WTC11 (cell line): ENCODE results near the gene ITCH. TPM values are rescaled to one million over a fixed set of nuclear protein-coding genes. Genes with fewer than 3 reads are reported as not detected.

Experiments
- ATAC-seq: fragments of 200-7000 bp; cut with Tn5 transposase; 2 replicates; pipeline ENCODE4 v1.10.0; 2021; ENCODE audit warnings: mild to moderate bottlenecking, moderate library complexity
- CTCF ChIA-PET: fragments of 300-600 bp; sonication (Branson Sonifier 250); formaldehyde crosslinking; loops from one replicate; lab custom pipeline; 2021; ENCODE audit warnings: antibody characterized with exemption; lab: Charles Lee
- POLR2A ChIA-PET: fragments of 350-600 bp; sonication (Branson Sonifier 250); formaldehyde crosslinking; loops from one replicate; lab custom pipeline; 2021; ENCODE audit warnings: antibody characterized with exemption; lab: Charles Lee
- DNase-seq: peaks from one replicate; pipeline ENCODE4 v3.0.0; 2021; ENCODE audit warnings: low spot score
- H3K27ac Mint-ChIP-seq: 2 replicates; pipeline ENCODE4 v1.8.0; 2021; ENCODE audit warnings: mixed read lengths
- H3K27me3 Mint-ChIP-seq: 2 replicates; pipeline ENCODE4 v1.8.0; 2021; ENCODE audit warnings: low read depth, mild to moderate bottlenecking, moderate library complexity, mixed read lengths
- H3K36me3 Mint-ChIP-seq: 2 replicates; pipeline ENCODE4 v1.8.0; 2021; ENCODE audit warnings: mixed read lengths
- H3K4me1 Mint-ChIP-seq: 2 replicates; pipeline ENCODE4 v1.8.0; 2022; ENCODE audit warnings: mixed read lengths
- H3K4me3 Mint-ChIP-seq: 2 replicates; pipeline ENCODE4 v1.8.0; 2021; ENCODE audit warnings: mild to moderate bottlenecking, moderate library complexity, mixed read lengths
- H3K9me3 Mint-ChIP-seq: 2 replicates; pipeline ENCODE4 v1.8.0; 2021; ENCODE audit warnings: mixed read lengths
- CREM ChIP-seq: sonication (generic); formaldehyde crosslinking; IDR thresholded peaks from 2 replicates; pipeline ENCODE4 v1.8.1; 2022; ENCODE audit warnings: mild to moderate bottlenecking, missing genetic modification reagents, moderate library complexity
- GABPB1 ChIP-seq: sonication (generic); formaldehyde crosslinking; IDR thresholded peaks from 2 replicates; pipeline ENCODE4 v1.8.1; 2023; ENCODE audit warnings: mild to moderate bottlenecking, missing genetic modification reagents
- GRHL2 ChIP-seq: fragments of 250-450 bp; sonication (Bioruptor Pico); IDR thresholded peaks from 2 replicates; pipeline ENCODE4 v1.8.0; 2022; ENCODE audit warnings: mild to moderate bottlenecking, moderate library complexity; ENCODE audit not compliant: insufficient replicate concordance, severe bottlenecking
- KAT7 ChIP-seq: sonication (generic); formaldehyde crosslinking; IDR thresholded peaks from 2 replicates; pipeline ENCODE4 v1.8.1; 2023; ENCODE audit warnings: missing genetic modification reagents, mild to moderate bottlenecking, borderline replicate concordance
- NFATC4 ChIP-seq: fragments of 250-450 bp; sonication (Bioruptor Pico); IDR thresholded peaks from 2 replicates; pipeline ENCODE4 v1.9.0; 2021; ENCODE audit warnings: mild to moderate bottlenecking
- NR2C2 ChIP-seq: sonication (generic); formaldehyde crosslinking; IDR thresholded peaks from 2 replicates; pipeline ENCODE4 v1.8.0; 2022; ENCODE audit warnings: mild to moderate bottlenecking, missing genetic modification reagents
- RORB ChIP-seq: fragments of 250-450 bp; sonication (Bioruptor Pico); IDR thresholded peaks from 2 replicates; pipeline ENCODE4 v1.9.0; 2021; ENCODE audit warnings: mild to moderate bottlenecking
- ZBTB21 ChIP-seq: sonication (generic); formaldehyde crosslinking; IDR thresholded peaks from 2 replicates; pipeline ENCODE4 v1.8.1; 2023; ENCODE audit warnings: mild to moderate bottlenecking, missing genetic modification reagents, borderline replicate concordance
- ZNF317 ChIP-seq: sonication (generic); formaldehyde crosslinking; IDR thresholded peaks from 2 replicates; pipeline ENCODE4 v1.8.1; 2023; ENCODE audit warnings: low read depth, mild to moderate bottlenecking, moderate library complexity, missing genetic modification reagents, borderline replicate concordance
- ZNF396 ChIP-seq: fragments of 250-450 bp; sonication (Bioruptor Pico); IDR thresholded peaks from 2 replicates; pipeline ENCODE4 v1.8.0; 2021; ENCODE audit warnings: mild to moderate bottlenecking, moderate library complexity, borderline replicate concordance
- ZNF423 ChIP-seq: fragments of 250-450 bp; sonication (Bioruptor Pico); IDR thresholded peaks from 2 replicates; pipeline ENCODE4 v2.1.2; 2022; ENCODE audit warnings: mild to moderate bottlenecking, moderate library complexity
- total RNA-seq: library from RNA; stranded (reverse); gene quantifications from 3 replicates; pipeline ENCODE4 v1.2.3, GENCODE V29; 2021
- TF ChIP-seq, protein P1 (sequence below): fragments of 250-450 bp; sonication (Bioruptor Pico); IDR thresholded peaks from 2 replicates; pipeline ENCODE4 v1.9.0; 2021; ENCODE audit warnings: mild to moderate bottlenecking, borderline replicate concordance
- TF ChIP-seq, protein P2 (sequence below): fragments of 250-450 bp; sonication (Bioruptor Pico); IDR thresholded peaks from 2 replicates; pipeline ENCODE4 v1.9.0; 2021; ENCODE audit warnings: mild to moderate bottlenecking
- TF ChIP-seq, protein P3 (sequence below): sonication (generic); formaldehyde crosslinking; IDR thresholded peaks from 2 replicates; pipeline ENCODE4 v1.8.0; 2022; ENCODE audit warnings: mild to moderate bottlenecking, missing genetic modification reagents
- TF ChIP-seq, protein P4 (sequence below): sonication (generic); formaldehyde crosslinking; IDR thresholded peaks from 2 replicates; pipeline ENCODE4 v1.8.0; 2022; ENCODE audit warnings: mild to moderate bottlenecking, missing genetic modification reagents
- TF ChIP-seq, protein P5 (sequence below): sonication (generic); formaldehyde crosslinking; IDR thresholded peaks from 2 replicates; pipeline ENCODE4 v1.8.1; 2022; ENCODE audit warnings: mild to moderate bottlenecking, moderate library complexity, missing genetic modification reagents
- TF ChIP-seq, protein P6 (sequence below): fragments of 250-450 bp; sonication (Bioruptor Pico); conservative IDR thresholded peaks from 2 replicates; pipeline ENCODE4 v1.9.0; 2021; ENCODE audit warnings: mild to moderate bottlenecking
- TF ChIP-seq, protein P7 (sequence below): sonication (generic); formaldehyde crosslinking; conservative IDR thresholded peaks from 2 replicates; pipeline ENCODE4 v1.8.1; 2022; ENCODE audit warnings: mild to moderate bottlenecking, missing genetic modification reagents

The ITCH gene
- total RNA-seq, 1 experiment from 2014 or later, result 35.8 TPM

DNA sequence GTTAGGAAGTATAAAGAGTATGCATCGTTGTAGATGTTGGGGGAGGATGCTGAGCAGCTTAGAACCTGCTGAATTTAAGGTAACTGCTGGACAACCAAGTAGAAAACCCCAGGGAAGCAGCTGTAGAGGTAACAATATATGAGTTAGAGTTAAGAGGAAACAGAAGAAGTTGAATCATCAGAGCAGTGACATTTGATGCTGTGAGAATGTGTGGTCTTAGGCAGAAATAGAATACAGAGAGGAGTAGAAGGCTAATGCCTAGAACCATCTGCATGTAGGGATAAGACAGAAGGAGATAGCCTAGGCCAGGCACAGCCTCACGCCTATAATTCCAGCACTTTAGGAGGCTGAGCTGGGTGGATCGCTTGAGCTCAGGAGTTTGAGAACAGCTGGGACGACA, 130.6 kb downstream of the ITCH start:
- CTCF ChIA-PET, result interaction anchor here (1.2 to 1.3 kb wide), 2 partner anchors 29 to 181 kb away, joined by 4 read pairs; no protein-coding TSS in a partner anchor

DNA sequence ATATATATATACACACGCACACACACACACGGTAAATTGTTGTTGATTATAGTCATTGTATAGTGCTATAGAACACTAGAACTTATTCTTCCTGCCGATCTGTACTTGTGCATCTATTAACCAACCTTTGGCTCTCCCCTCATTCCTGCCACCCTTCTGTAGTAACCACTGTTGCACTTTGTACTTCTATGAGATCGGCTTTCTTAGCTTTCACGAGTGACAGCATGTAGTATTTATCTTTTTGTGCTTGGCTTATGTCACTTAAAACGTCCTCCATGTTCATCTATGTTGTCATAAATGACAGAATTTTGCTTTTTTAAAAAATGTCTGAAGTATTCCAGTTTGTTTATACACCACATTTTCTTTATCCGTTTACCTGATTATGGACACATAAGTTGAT, 132.2 kb downstream of the ITCH start:
- H3K9me3 Mint-ChIP-seq, result peaks cover 8% of the 10 kb centered on the region
- H3K4me1 Mint-ChIP-seq, result no peaks in the 10 kb centered on the region
- H3K27ac Mint-ChIP-seq, result no peak overlapping the region
- no peak overlapping the region for H3K4me3 Mint-ChIP-seq
- peaks cover 52% of the 10 kb centered on the region for H3K36me3 Mint-ChIP-seq
- TF ChIP-seq, protein P1, sequence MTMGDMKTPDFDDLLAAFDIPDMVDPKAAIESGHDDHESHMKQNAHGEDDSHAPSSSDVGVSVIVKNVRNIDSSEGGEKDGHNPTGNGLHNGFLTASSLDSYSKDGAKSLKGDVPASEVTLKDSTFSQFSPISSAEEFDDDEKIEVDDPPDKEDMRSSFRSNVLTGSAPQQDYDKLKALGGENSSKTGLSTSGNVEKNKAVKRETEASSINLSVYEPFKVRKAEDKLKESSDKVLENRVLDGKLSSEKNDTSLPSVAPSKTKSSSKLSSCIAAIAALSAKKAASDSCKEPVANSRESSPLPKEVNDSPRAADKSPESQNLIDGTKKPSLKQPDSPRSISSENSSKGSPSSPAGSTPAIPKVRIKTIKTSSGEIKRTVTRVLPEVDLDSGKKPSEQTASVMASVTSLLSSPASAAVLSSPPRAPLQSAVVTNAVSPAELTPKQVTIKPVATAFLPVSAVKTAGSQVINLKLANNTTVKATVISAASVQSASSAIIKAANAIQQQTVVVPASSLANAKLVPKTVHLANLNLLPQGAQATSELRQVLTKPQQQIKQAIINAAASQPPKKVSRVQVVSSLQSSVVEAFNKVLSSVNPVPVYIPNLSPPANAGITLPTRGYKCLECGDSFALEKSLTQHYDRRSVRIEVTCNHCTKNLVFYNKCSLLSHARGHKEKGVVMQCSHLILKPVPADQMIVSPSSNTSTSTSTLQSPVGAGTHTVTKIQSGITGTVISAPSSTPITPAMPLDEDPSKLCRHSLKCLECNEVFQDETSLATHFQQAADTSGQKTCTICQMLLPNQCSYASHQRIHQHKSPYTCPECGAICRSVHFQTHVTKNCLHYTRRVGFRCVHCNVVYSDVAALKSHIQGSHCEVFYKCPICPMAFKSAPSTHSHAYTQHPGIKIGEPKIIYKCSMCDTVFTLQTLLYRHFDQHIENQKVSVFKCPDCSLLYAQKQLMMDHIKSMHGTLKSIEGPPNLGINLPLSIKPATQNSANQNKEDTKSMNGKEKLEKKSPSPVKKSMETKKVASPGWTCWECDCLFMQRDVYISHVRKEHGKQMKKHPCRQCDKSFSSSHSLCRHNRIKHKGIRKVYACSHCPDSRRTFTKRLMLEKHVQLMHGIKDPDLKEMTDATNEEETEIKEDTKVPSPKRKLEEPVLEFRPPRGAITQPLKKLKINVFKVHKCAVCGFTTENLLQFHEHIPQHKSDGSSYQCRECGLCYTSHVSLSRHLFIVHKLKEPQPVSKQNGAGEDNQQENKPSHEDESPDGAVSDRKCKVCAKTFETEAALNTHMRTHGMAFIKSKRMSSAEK (CRISPR knock-in tag), result no peak
- H3K27me3 Mint-ChIP-seq, result no peaks in the 10 kb centered on the region
- POLR2A ChIA-PET, result no interaction called here
- ATAC-seq (no peak), DNase-seq (no peak)
- CTCF ChIA-PET, result no interaction called here

More for the DNA sequence above, 130.6 kb downstream of the ITCH start:
- ATAC-seq (no peak), DNase-seq (no peak)
- POLR2A ChIA-PET, result no interaction called here
- no peak overlapping the region for H3K4me3 Mint-ChIP-seq
- no peak overlapping the region for H3K27ac Mint-ChIP-seq
- H3K27me3 Mint-ChIP-seq, result no peaks in the 10 kb centered on the region
- H3K36me3 Mint-ChIP-seq, result peaks cover 63% of the 10 kb centered on the region
- H3K4me1 Mint-ChIP-seq, result no peaks in the 10 kb centered on the region
- peaks cover 8% of the 10 kb centered on the region for H3K9me3 Mint-ChIP-seq
- TF ChIP-seq NFATC4 (CRISPR knock-in tag) (no peak), ZNF317 (CRISPR knock-in tag) (no peak), CREM (CRISPR knock-in tag) (no peak), RORB (CRISPR knock-in tag) (no peak), GABPB1 (CRISPR knock-in tag) (no peak), ZNF396 (CRISPR knock-in tag) (no peak), GRHL2 (CRISPR knock-in tag) (no peak), KAT7 (CRISPR knock-in tag) (no peak), ZNF423 (no peak), ZBTB21 (CRISPR knock-in tag) (no peak), NR2C2 (CRISPR knock-in tag) (no peak)
- TF ChIP-seq, protein P2, sequence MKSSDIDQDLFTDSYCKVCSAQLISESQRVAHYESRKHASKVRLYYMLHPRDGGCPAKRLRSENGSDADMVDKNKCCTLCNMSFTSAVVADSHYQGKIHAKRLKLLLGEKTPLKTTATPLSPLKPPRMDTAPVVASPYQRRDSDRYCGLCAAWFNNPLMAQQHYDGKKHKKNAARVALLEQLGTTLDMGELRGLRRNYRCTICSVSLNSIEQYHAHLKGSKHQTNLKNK, result no peak
- TF ChIP-seq, protein P3, sequence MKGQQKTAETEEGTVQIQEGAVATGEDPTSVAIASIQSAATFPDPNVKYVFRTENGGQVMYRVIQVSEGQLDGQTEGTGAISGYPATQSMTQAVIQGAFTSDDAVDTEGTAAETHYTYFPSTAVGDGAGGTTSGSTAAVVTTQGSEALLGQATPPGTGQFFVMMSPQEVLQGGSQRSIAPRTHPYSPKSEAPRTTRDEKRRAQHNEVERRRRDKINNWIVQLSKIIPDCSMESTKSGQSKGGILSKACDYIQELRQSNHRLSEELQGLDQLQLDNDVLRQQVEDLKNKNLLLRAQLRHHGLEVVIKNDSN, result no peak
- TF ChIP-seq, protein P4, sequence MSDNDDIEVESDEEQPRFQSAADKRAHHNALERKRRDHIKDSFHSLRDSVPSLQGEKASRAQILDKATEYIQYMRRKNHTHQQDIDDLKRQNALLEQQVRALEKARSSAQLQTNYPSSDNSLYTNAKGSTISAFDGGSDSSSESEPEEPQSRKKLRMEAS (CRISPR knock-in tag), result no peak
- TF ChIP-seq, protein P5, sequence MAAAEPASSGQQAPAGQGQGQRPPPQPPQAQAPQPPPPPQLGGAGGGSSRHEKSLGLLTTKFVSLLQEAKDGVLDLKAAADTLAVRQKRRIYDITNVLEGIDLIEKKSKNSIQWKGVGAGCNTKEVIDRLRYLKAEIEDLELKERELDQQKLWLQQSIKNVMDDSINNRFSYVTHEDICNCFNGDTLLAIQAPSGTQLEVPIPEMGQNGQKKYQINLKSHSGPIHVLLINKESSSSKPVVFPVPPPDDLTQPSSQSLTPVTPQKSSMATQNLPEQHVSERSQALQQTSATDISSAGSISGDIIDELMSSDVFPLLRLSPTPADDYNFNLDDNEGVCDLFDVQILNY (CRISPR knock-in tag), result no peak
- TF ChIP-seq, protein P6, sequence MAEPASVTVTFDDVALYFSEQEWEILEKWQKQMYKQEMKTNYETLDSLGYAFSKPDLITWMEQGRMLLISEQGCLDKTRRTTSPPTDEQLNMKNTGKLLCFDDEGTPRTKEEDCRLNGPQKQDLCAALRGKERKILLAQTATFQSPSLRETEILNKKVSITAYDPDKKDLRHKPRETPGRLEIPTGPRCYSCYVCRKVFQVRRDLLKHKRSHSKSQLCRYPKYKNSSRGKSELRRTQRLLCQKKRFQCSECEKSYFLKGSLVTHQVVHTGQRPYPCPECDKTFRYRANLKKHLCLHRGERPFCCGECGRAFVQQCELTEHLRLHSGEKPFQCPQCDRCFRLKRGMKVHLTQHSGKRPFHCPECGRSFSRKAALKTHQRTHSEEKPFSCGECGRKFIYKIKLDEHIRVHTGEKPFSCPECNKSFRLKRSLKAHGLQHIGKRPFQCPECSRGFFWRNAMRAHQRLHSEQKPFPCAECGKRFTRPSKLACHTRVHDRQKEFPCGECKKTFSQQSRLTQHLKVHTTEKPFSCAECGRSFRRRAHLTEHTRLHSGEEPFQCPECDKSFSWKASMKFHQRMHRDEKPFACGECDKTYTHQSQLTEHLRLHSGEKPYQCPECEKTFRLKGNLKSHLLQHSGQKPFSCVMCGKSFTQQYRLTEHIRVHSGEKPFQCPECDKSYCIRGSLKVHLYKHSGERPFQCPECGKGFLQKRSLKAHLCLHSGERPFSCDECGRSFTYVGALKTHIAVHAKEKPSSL (CRISPR knock-in tag), result no peak
- TF ChIP-seq, protein P7, sequence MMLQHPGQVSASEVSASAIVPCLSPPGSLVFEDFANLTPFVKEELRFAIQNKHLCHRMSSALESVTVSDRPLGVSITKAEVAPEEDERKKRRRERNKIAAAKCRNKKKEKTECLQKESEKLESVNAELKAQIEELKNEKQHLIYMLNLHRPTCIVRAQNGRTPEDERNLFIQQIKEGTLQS (CRISPR knock-in tag), result no peak
